HEK293 (cell line): ENCODE data around the gene METTL22.

Experiments used
- CTCF ChIA-PET: fragments of 350-600 bp; formaldehyde crosslinking; extraction: SDS; loops from one replicate; lab custom pipeline; 2021; ENCODE audit warnings: antibody characterized with exemption; lab: Yijun Ruan, JAX
- POLR2A ChIA-PET: fragments of 300-600 bp; formaldehyde crosslinking; extraction: SDS; loops from one replicate; lab custom pipeline; 2020; ENCODE audit warnings: antibody characterized with exemption, inconsistent platforms; lab: Yijun Ruan, JAX
- H3K27ac ChIP-seq: fragments of 200-500 bp; sonication (Bioruptor generic); 2 replicates; pipeline ENCODE4 v1.5.1; 2014; ENCODE audit warnings: low read depth, low read length, control low read depth, inconsistent platforms; ENCODE audit errors: extremely low read depth
- H3K36me3 ChIP-seq, 2 experiments: fragments of 200-500 bp in 1 of 2; sonication (Bioruptor generic) in 1 of 2; 1 replicate in 1 of 2; 2 replicates in 1 of 2; pipeline ENCODE4 v1.5.1; 2014 to 2017; ENCODE audit warnings: inconsistent platforms in 2 of 2, low read length in 2 of 2; ENCODE audit not compliant: control insufficient read depth in 2 of 2, insufficient read depth in 1 of 2
- H3K4me1 ChIP-seq: fragments of 200-500 bp; sonication (Bioruptor generic); 2 replicates; pipeline ENCODE4 v1.5.1; 2014; ENCODE audit warnings: mild to moderate bottlenecking, low read length, inconsistent platforms; ENCODE audit not compliant: control insufficient read depth, insufficient read depth
- H3K4me3 ChIP-seq: 2 replicates; pipeline ENCODE4 v1.5.1; 2011; ENCODE audit warnings: low read depth, mild to moderate bottlenecking, control low read depth, low read length, moderate library complexity
- H3K9me3 ChIP-seq: fragments of 200-500 bp; sonication (Bioruptor generic); 2 replicates; pipeline ENCODE4 v1.5.1; 2014; ENCODE audit warnings: low read depth, low read length, inconsistent platforms; ENCODE audit not compliant: control insufficient read depth, insufficient read depth
- BCL11B ChIP-seq: fragments of 450-650 bp; formaldehyde crosslinking; IDR thresholded peaks from 2 replicates; pipeline ENCODE4 v1.5.1; 2016; ENCODE audit warnings: low read depth, missing biosample characterization, missing genetic modification characterization
- EGR2 ChIP-seq: fragments of 450-650 bp; formaldehyde crosslinking; IDR thresholded peaks from 2 replicates; pipeline ENCODE4 v1.5.1; 2016; ENCODE audit warnings: low read depth, missing biosample characterization, missing genetic modification characterization
- INSM2 ChIP-seq: fragments of 450-650 bp; formaldehyde crosslinking; IDR thresholded peaks from 2 replicates; pipeline ENCODE4 v1.5.1; 2016; ENCODE audit warnings: missing biosample characterization, missing genetic modification characterization
- PRDM1 ChIP-seq: fragments of 450-650 bp; formaldehyde crosslinking; IDR thresholded peaks from 2 replicates; pipeline ENCODE4; 2016; ENCODE audit warnings: missing biosample characterization, missing genetic modification characterization
- PRDM10 ChIP-seq: fragments of 450-650 bp; formaldehyde crosslinking; IDR thresholded peaks from 2 replicates; pipeline ENCODE4 v1.5.1; 2016; ENCODE audit warnings: missing biosample characterization, missing genetic modification characterization
- PRDM4 ChIP-seq: fragments of 450-650 bp; formaldehyde crosslinking; IDR thresholded peaks from 2 replicates; pipeline ENCODE4 v1.5.1; 2017; ENCODE audit warnings: missing biosample characterization, missing genetic modification characterization
- REST ChIP-seq: fragments of 450-650 bp; formaldehyde crosslinking; IDR thresholded peaks from 2 replicates; pipeline ENCODE4 v1.5.1; 2016; ENCODE audit warnings: missing biosample characterization, missing genetic modification characterization
- ZEB2 ChIP-seq: fragments of 450-650 bp; formaldehyde crosslinking; IDR thresholded peaks from 2 replicates; pipeline ENCODE4 v1.5.1; 2016; ENCODE audit warnings: missing biosample characterization, missing genetic modification characterization
- ZNF112 ChIP-seq: fragments of 450-650 bp; formaldehyde crosslinking; IDR thresholded peaks from 2 replicates; pipeline ENCODE4 v1.5.0; 2017; ENCODE audit warnings: missing biosample characterization, missing genetic modification characterization
- ZNF146 ChIP-seq: fragments of 450-650 bp; formaldehyde crosslinking; IDR thresholded peaks from 2 replicates; pipeline ENCODE4 v1.5.1; 2016; ENCODE audit warnings: missing biosample characterization, missing genetic modification characterization
- ZNF184 ChIP-seq: fragments of 450-650 bp; IDR thresholded peaks from 2 replicates; pipeline ENCODE4 v1.5.1; 2018; ENCODE audit warnings: missing biosample characterization, mild to moderate bottlenecking, missing genetic modification characterization
- ZNF19 ChIP-seq: fragments of 450-650 bp; formaldehyde crosslinking; IDR thresholded peaks from 2 replicates; pipeline ENCODE4; 2016; ENCODE audit warnings: missing biosample characterization, missing genetic modification characterization, low read depth
- ZNF324 ChIP-seq: fragments of 450-650 bp; formaldehyde crosslinking; IDR thresholded peaks from 2 replicates; pipeline ENCODE4 v1.5.1; 2016; ENCODE audit warnings: missing biosample characterization, missing genetic modification characterization
- ZNF362 ChIP-seq: fragments of 450-650 bp; formaldehyde crosslinking; IDR thresholded peaks from 2 replicates; pipeline ENCODE4 v1.5.1; 2016; ENCODE audit warnings: missing biosample characterization, missing genetic modification characterization
- ZNF585B ChIP-seq: fragments of 450-650 bp; formaldehyde crosslinking; IDR thresholded peaks from 2 replicates; pipeline ENCODE4 v1.5.1; 2016; ENCODE audit warnings: missing biosample characterization, missing genetic modification characterization
- ZNF621 ChIP-seq: fragments of 450-650 bp; formaldehyde crosslinking; IDR thresholded peaks from 2 replicates; pipeline ENCODE4 v1.5.1; 2017; ENCODE audit warnings: missing biosample characterization, missing genetic modification characterization
- ZNF624 ChIP-seq: fragments of 450-650 bp; formaldehyde crosslinking; IDR thresholded peaks from 2 replicates; pipeline ENCODE4 v1.5.1; 2017; ENCODE audit warnings: missing biosample characterization, missing genetic modification characterization
- ZNF837 ChIP-seq: fragments of 450-650 bp; formaldehyde crosslinking; IDR thresholded peaks from 2 replicates; pipeline ENCODE4 v1.5.1; 2016; ENCODE audit warnings: missing biosample characterization, missing genetic modification characterization

METTL22 gene

GRCh38 chr16:8665529-8665928, 44.0 kb downstream of the METTL22 start (continued):
- TF ChIP-seq PRDM10 (tag by site-specific recombination): no peak
- TF ChIP-seq ZEB2: no peak
- no peak for TF ChIP-seq BCL11B

GRCh38 chr16:8667492-8667891, 46.0 kb downstream of the METTL22 start:
- CTCF ChIA-PET: no interaction called here
- no peak overlapping the region for H3K4me3 ChIP-seq
- POLR2A ChIA-PET: no interaction called here

More at GRCh38 chr16:8667492-8667891, 46.0 kb downstream of the METTL22 start:
- H3K36me3 ChIP-seq: no peaks in the 10 kb centered on the region
- no peaks in the 10 kb centered on the region for H3K9me3 ChIP-seq
- H3K4me1 ChIP-seq: no peaks in the 10 kb centered on the region
- TF ChIP-seq REST (tag by site-specific recombination): peak; percentile 55; the same call in 1 of the 2 replicates
- TF ChIP-seq PRDM10 (tag by site-specific recombination): no peak
- TF ChIP-seq ZNF19 (tag by site-specific recombination): no peak
- no peak for TF ChIP-seq INSM2 (tag by site-specific recombination)
- no peak for TF ChIP-seq ZNF624 (tag by site-specific recombination)
- no peak for TF ChIP-seq ZNF112 (tag by site-specific recombination)
- no peak for TF ChIP-seq EGR2
- no peak for TF ChIP-seq ZNF362 (tag by site-specific recombination)
- no peak for TF ChIP-seq ZNF184 (tag by site-specific recombination)
- TF ChIP-seq ZNF585B (tag by site-specific recombination): no peak
- TF ChIP-seq PRDM4: no peak
- no peak for TF ChIP-seq ZNF324
- no peak for TF ChIP-seq ZNF837 (tag by site-specific recombination)
- TF ChIP-seq ZNF146 (tag by site-specific recombination): peak; percentile 93
- TF ChIP-seq PRDM1 (tag by site-specific recombination): no peak
- TF ChIP-seq ZNF621: no peak
- no peak overlapping the region for H3K27ac ChIP-seq
